GM12878 (cell line): ENCODE results near the gene ABCA7. TPM values are rescaled to one million over a fixed set of nuclear protein-coding genes. Genes with fewer than 3 reads are reported as not detected.

Experiments used
- ATAC-seq: fragments of 200-7000 bp; cut with Tn5 transposase; 3 replicates; pipeline ENCODE4 v1.9.1; 2020; ENCODE audit warnings: mild to moderate bottlenecking, moderate library complexity
- BruUV-seq: library from RNA; stranded (reverse); fragments of 400-500 nt; replicated peaks from 2 replicates; lab custom pipeline; 2021; lab: Mats Ljungman, UMichigan
- CTCF ChIA-PET: fragments of 300-600 bp; sonication (Branson Sonifier 250); formaldehyde crosslinking; extraction: SDS; loops from one replicate; lab custom pipeline; 2021; ENCODE audit warnings: inconsistent platforms; lab: Yijun Ruan, JAX
- POLR2A ChIA-PET: fragments of 350-600 bp; formaldehyde crosslinking; extraction: SDS; loops from one replicate; lab custom pipeline; 2021; ENCODE audit warnings: inconsistent platforms; lab: Charles Lee
- RAD21 ChIA-PET: fragments of 300-600 bp; sonication (Branson Sonifier 250); formaldehyde crosslinking; loops from one replicate; lab custom pipeline; 2023; ENCODE audit warnings: antibody characterized with exemption; ENCODE audit not compliant: unreplicated experiment; lab: Charles Lee
- SMC1A ChIA-PET: fragments of 300-600 bp; sonication (Branson Sonifier 250); formaldehyde crosslinking; loops from one replicate; lab custom pipeline; 2023; ENCODE audit not compliant: unreplicated experiment, uncharacterized antibody; lab: Charles Lee
- DNase-seq: peaks from one replicate; pipeline ENCODE4 v3.0.0-alpha.2; 2011; ENCODE audit warnings: low read depth, low spot score
- FAIRE-seq: peaks from 3 replicates; lab custom pipeline; 2011; peaks lifted over from hg19 to GRCh38; lab: Jason Lieb, UNC
- H2AFZ ChIP-seq: 2 replicates; pipeline ENCODE4 v1.6.0; 2011; ENCODE audit warnings: low read depth, low read length, control low read depth; ENCODE audit not compliant: control insufficient read depth
- H3K27ac ChIP-seq: 2 replicates; pipeline ENCODE4 v1.5.1; 2011; ENCODE audit warnings: control low read depth; ENCODE audit not compliant: control insufficient read depth, insufficient read depth
- H3K27me3 ChIP-seq, 2 experiments: replicated peaks in 1 of 2; 2 replicates each; pipeline versions ENCODE4 v1.6.0 to v1.6.1; 2011; ENCODE audit warnings: low read length in 1 of 2; ENCODE audit not compliant: control insufficient read depth in 2 of 2, insufficient read depth in 2 of 2
- H3K36me3 ChIP-seq, 2 experiments: 2 replicates each; pipeline ENCODE4 v1.5.1; 2011; ENCODE audit warnings: low read length in 1 of 2; ENCODE audit not compliant: control insufficient read depth in 2 of 2, insufficient read depth in 2 of 2
- H3K4me1 ChIP-seq: 2 replicates; pipeline ENCODE4 v1.6.1; 2011; ENCODE audit warnings: mild to moderate bottlenecking, low read length, moderate library complexity, mixed read lengths; ENCODE audit not compliant: control insufficient read depth, insufficient read depth
- H3K4me2 ChIP-seq: 2 replicates; pipeline ENCODE4 v1.6.0; 2011; ENCODE audit warnings: control low read depth; ENCODE audit not compliant: control insufficient read depth, insufficient read depth
- H3K4me3 ChIP-seq: fragments of 200-600 bp; sonication (generic); 2 replicates; pipeline ENCODE4 v1.5.1; 2016
- H3K79me2 ChIP-seq: 2 replicates; pipeline ENCODE4 v1.6.0; 2011; ENCODE audit warnings: low read length; ENCODE audit not compliant: control insufficient read depth, insufficient read depth
- H3K9ac ChIP-seq: 2 replicates; pipeline ENCODE4 v1.8.0; 2011; ENCODE audit warnings: low read length, control low read depth, mixed read lengths; ENCODE audit not compliant: control insufficient read depth, insufficient read depth
- H3K9me3 ChIP-seq: replicated peaks from 3 replicates; pipeline ENCODE4 v1.5.1; 2011; ENCODE audit warnings: mild to moderate bottlenecking, low read length; ENCODE audit not compliant: control insufficient read depth, insufficient read depth
- H4K20me1 ChIP-seq: 2 replicates; pipeline ENCODE4 v1.6.0; 2011; ENCODE audit not compliant: control insufficient read depth, insufficient read depth
- BACH1 ChIP-seq: fragments of 450-650 bp; IDR thresholded peaks from 2 replicates; pipeline ENCODE4 v1.6.1; 2017; ENCODE audit warnings: mild to moderate bottlenecking, borderline replicate concordance
- POLR2A ChIP-seq: IDR thresholded peaks from 2 replicates; pipeline ENCODE4 v1.6.1; 2011; ENCODE audit warnings: low read depth, mild to moderate bottlenecking, low read length
- POLR2AphosphoS2 ChIP-seq: IDR thresholded peaks from 2 replicates; pipeline ENCODE4 v1.6.1; 2011; ENCODE audit warnings: low read depth, mild to moderate bottlenecking, low read length, improper control_type of control experiment, moderate library complexity
- YY1 ChIP-seq: IDR thresholded peaks from 2 replicates; pipeline ENCODE4 v1.6.1; 2011; ENCODE audit warnings: low read depth, mild to moderate bottlenecking, low read length
- WGBS: methylation state at CpG from one replicate; pipeline ENCODE4 v1.1.6; 2016; ENCODE audit warnings: low lambda C conversion rate; ENCODE audit not compliant: insufficient replicate concordance, insufficient coverage; ENCODE audit errors: missing lambda C conversion rate; 5-methylcytosine and 5-hydroxymethylcytosine counted together
- in situ Hi-C: fragments of 300-500 bp; cut with MboI; formaldehyde crosslinking; loops from 9 replicates; pipeline ENCODE4 v1.14.3; 2018; ENCODE audit warnings: mixed read lengths
- intact Hi-C: fragments of 100-400 bp; cut with micrococcal nuclease; formaldehyde crosslinking; loops from one replicate; pipeline ENCODE4 v1.14.2; 2022; ENCODE audit not compliant: unreplicated experiment
- polyA plus RNA-seq, 11 experiments: library from polyadenylated mRNA; depleted of rRNA in 4 of 11; unstranded in 6 of 11; stranded (reverse) in 5 of 11; fragments of >200 nt; fragmentation: Nextera tagmentation in 4 of 11; fragmentation: Illumina TruSeq in 1 of 11; extraction: Ambion mirVana in 4 of 11; extraction: Trizol in 1 of 11; gene quantifications; 1 replicate in 1 of 11; 2 replicates in 10 of 11; pipeline versions ENCODE4 v1.2.1 to v1.2.3, GENCODE V29; 2011 to 2016; ENCODE audit warnings: inconsistent platforms in 2 of 11, missing spikeins in 2 of 11, low read depth in 1 of 11
- total RNA-seq, 4 experiments: library from RNA; depleted of rRNA in 3 of 4; stranded (reverse); fragments of >200 nt in 3 of 4; fragmentation: Illumina TruSeq in 1 of 4; extraction: Trizol in 1 of 4; gene quantifications; 2 replicates each; pipeline versions ENCODE4 v1.2.1 to v1.2.3, GENCODE V29; 2013 to 2021
- TF ChIP-seq, protein P1 (sequence below): IDR thresholded peaks from 2 replicates; pipeline ENCODE4 v1.6.1; 2012; ENCODE audit warnings: low read depth, low read length, improper control_type of control experiment
- TF ChIP-seq, protein P2 (sequence below): fragments of 450-650 bp; IDR thresholded peaks from 2 replicates; pipeline ENCODE4 v1.6.1; 2017; ENCODE audit warnings: mild to moderate bottlenecking

ABCA7 gene
- total and polyA plus RNA-seq, 10 of the 15 experiments (the other 5 are each of a cell fraction or from before 2014, with no cell fraction given): 1.0 to 49.5 (median 14.8) TPM

DNA sequence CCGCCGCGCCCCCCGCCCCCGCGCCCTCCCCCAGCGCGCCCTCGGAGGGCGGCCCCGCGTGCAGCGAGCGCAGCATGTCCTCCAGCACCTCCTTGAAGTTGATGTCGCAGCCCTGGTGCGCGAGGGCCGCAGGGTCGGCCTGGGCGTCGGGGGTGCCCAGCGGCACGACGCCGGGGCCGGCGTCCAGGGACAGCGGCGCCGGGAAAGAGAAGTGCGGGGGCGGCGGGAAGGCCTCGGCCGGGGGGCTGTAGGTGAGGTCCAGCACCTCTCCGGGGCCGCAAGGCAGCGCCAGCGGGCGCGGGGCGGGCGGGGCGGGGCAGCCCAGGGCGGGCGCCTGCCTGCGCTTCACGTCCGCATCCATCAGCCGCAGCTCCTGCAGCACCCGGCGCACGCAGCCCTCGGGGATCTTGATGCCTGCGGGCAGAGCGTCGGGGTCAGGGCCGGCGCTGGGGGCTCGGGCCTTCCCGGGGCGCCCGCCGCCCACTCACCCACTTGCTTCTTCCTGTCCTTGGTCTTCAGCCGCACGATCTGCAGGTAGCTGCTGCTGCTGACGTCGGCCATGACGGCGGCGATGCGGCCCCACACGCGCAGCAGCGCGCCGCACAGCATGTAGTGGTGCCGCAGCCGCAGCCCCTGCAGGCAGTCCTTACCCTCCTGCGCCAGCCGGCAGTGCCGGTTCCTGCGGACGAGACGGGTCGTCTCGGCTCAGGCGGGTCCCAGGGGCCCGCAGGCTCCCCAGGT lies 68.6 kb downstream of the ABCA7 start:
- in situ Hi-C loops (loop anchor here (5.0 kb wide), 1 partner anchor 94 kb away; no protein-coding TSS in a partner anchor), intact Hi-C loops (no loop called here)
- ChIA-PET CTCF (interaction anchor here (1.5 kb wide), 1 partner anchor 86 kb away, joined by 6 read pairs; no protein-coding TSS in a partner anchor), POLR2A (no interaction called here), RAD21 (no interaction called here), SMC1A (no interaction called here)
- Histone ChIP-seq H3K4me3 (no peak overlapping the region), H3K36me3 (peaks cover 0 to 18% of the 10 kb centered on the region in 2 experiments; a peak in 2 of 4 replicates), H3K27ac (no peak overlapping the region), H4K20me1 (no peaks in the 10 kb centered on the region; the same call in 1 of the 2 replicates), H3K79me2 (peaks cover 9% of the 10 kb centered on the region), H2AFZ (no peak overlapping the region), H3K9ac (no peak overlapping the region), H3K27me3 (no peaks in the 10 kb centered on the region), H3K9me3 (no peaks in the 10 kb centered on the region), H3K4me2 (no peak overlapping the region), H3K4me1 (peaks cover 3% of the 10 kb centered on the region)
- no peak for ATAC-seq
- BruUV-seq: no TSS peak
- 0 out of 2 replicates have a peak, but pooled peaks have one; percentile 18 for TF ChIP-seq YY1
- peak; percentile 66 for TF ChIP-seq POLR2A
- TF ChIP-seq, protein P1, sequence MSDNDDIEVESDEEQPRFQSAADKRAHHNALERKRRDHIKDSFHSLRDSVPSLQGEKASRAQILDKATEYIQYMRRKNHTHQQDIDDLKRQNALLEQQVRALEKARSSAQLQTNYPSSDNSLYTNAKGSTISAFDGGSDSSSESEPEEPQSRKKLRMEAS: no peak
- TF ChIP-seq POLR2AphosphoS2: 0 out of 2 replicates have a peak, but pooled peaks have one; percentile 47
- WGBS: 86% methylated on average over 43 of the region's 89 CpGs
- no peak for DNase-seq
- no peak for FAIRE-seq

DNA sequence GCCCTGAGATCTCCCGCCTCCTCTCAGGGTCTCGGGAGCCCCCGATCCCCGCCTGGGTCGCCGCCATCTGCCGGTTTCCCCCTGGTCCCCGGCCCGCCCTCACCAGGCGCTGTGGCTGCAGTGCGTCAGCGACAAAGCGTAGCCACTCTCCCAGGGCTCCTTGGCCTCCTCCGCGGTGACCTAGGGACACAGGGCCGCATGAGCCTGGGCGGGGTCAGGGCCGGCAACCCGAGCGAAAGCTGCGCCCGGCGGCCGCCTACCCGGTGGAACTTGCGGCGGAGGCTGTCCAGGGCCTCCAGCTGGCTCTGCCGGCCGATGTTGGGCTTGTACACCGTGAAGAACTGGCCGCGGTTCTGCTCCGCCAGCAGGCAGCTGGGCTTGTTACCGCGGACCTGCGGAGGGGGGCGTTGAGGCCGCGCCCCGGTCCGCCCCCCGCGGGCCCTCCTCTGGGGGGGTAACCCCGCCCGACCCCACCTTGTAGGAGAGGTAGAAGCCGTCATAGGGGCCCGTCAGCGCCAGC lies 69.2 kb downstream of the ABCA7 start:
- Histone ChIP-seq H3K36me3 (peaks cover 0 to 18% of the 10 kb centered on the region in 2 experiments; a peak in 3 of 4 replicates), H2AFZ (no peak overlapping the region), H3K27ac (no peak overlapping the region), H3K9me3 (no peaks in the 10 kb centered on the region), H3K4me3 (no peak overlapping the region), H3K79me2 (peaks cover 9% of the 10 kb centered on the region), H3K4me2 (no peak overlapping the region), H4K20me1 (no peaks in the 10 kb centered on the region; the same call in 1 of the 2 replicates), H3K4me1 (peaks cover 6% of the 10 kb centered on the region; the same call in 1 of the 2 replicates), H3K27me3 (no peaks in the 10 kb centered on the region), H3K9ac (no peak overlapping the region)
- no TSS peak for BruUV-seq
- no peak for DNase-seq
- in situ Hi-C loops (loop anchor here (5.0 kb wide), 1 partner anchor 93 kb away; no protein-coding TSS in a partner anchor), intact Hi-C loops (no loop called here)
- SMC1A ChIA-PET: no interaction called here
- 84% methylated on average over 10 of the region's 48 CpGs for WGBS
- ATAC-seq: no peak
- FAIRE-seq: no peak
- POLR2A ChIA-PET: no interaction called here
- TF ChIP-seq BACH1 (no peak), POLR2A (peak; percentile 50; the same call in 1 of the 2 replicates)
- TF ChIP-seq, protein P2, sequence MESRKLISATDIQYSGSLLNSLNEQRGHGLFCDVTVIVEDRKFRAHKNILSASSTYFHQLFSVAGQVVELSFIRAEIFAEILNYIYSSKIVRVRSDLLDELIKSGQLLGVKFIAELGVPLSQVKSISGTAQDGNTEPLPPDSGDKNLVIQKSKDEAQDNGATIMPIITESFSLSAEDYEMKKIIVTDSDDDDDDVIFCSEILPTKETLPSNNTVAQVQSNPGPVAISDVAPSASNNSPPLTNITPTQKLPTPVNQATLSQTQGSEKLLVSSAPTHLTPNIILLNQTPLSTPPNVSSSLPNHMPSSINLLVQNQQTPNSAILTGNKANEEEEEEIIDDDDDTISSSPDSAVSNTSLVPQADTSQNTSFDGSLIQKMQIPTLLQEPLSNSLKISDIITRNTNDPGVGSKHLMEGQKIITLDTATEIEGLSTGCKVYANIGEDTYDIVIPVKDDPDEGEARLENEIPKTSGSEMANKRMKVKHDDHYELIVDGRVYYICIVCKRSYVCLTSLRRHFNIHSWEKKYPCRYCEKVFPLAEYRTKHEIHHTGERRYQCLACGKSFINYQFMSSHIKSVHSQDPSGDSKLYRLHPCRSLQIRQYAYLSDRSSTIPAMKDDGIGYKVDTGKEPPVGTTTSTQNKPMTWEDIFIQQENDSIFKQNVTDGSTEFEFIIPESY: peak; percentile 90
- CTCF ChIA-PET: no interaction called here
- RAD21 ChIA-PET: no interaction called here
